ENCODE results near the gene SNU13.

GRCh38 chr22:41650229-41650628 is 38.4 kb downstream of the SNU13 start:
- TF ChIP-seq, protein P1, sequence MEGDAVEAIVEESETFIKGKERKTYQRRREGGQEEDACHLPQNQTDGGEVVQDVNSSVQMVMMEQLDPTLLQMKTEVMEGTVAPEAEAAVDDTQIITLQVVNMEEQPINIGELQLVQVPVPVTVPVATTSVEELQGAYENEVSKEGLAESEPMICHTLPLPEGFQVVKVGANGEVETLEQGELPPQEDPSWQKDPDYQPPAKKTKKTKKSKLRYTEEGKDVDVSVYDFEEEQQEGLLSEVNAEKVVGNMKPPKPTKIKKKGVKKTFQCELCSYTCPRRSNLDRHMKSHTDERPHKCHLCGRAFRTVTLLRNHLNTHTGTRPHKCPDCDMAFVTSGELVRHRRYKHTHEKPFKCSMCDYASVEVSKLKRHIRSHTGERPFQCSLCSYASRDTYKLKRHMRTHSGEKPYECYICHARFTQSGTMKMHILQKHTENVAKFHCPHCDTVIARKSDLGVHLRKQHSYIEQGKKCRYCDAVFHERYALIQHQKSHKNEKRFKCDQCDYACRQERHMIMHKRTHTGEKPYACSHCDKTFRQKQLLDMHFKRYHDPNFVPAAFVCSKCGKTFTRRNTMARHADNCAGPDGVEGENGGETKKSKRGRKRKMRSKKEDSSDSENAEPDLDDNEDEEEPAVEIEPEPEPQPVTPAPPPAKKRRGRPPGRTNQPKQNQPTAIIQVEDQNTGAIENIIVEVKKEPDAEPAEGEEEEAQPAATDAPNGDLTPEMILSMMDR (IDR thresholded peaks at IDR 0.05; ENCODE audit: insufficient read depth, low read depth, low read length) = no peak
- no peak for TF ChIP-seq EZH2 (IDR thresholded peaks at IDR 0.05; ENCODE audit: insufficient read depth, low read length)

Data from astrocyte (in vitro differentiated cells and primary cell).